DLD1 (cell line): Measurements from ENCODE around the gene LPP.

ENCODE experiments used
- in situ Hi-C: cut with HindIII; loops from 2 replicates; pipeline ENCODE4 v1.10.0; 2017; ENCODE audit warnings: low sequenced_read_pairs

The LPP gene

DNA sequence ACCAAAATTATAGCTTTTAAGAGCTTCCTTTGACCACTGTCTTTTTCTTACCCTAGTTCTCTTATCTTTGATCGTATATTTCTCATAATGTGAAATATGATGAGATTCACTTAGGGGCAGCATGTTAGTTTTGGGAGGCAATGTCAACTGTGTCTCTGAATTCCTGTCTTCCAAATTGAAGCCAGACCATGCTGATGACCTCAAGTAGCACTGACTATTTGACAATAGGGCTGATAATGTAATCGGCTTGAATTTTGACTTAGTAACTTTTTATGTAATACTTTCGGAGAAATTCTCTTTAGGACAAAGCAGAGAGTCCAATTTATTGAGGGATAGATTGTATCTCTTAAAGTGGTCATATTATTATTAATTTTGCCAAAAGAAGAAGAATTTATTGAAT is 722.4 kb downstream of the LPP start:
- in situ Hi-C loops = no loop called here

GRCh38 chr3:188877381-188877780 is 723.4 kb downstream of the LPP start:
- in situ Hi-C loops = no loop called here

- in situ Hi-C loops = no loop called here
Observed at GRCh38 chr3:188878076-188878475, 724.1 kb downstream of the LPP start.

DNA sequence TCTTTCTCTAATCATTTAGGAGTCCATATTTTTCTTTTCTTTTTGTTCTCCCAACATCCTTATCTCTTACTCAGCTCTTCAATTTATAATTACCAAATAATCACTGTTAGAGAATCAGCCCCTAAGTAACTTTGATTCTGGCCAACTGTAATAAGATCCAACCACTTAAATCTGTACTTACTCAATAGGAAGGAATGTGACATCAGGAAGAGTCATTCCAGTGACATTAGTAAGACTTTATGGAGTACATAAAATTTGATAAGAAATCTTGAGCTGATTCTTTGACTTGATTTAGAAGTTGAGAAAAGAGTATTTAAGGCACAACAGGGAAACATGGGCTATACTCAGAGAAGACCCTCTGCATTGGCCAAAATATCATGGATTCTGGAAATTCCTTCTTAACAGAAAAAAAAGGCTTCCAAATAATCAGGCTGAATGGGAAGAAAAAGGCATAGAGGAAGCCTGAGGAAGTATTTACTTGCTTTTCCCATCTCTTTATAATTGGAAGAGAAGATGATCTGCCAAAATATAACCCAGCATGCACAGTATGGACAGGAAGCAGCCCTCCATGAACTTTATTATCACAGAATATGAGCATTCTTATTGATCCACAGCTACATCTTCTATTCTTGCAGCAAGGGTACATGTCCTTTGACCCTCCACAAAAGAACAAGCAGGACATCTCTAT is 728.1 kb downstream of the LPP start:
- in situ Hi-C loops = no loop called here

DNA sequence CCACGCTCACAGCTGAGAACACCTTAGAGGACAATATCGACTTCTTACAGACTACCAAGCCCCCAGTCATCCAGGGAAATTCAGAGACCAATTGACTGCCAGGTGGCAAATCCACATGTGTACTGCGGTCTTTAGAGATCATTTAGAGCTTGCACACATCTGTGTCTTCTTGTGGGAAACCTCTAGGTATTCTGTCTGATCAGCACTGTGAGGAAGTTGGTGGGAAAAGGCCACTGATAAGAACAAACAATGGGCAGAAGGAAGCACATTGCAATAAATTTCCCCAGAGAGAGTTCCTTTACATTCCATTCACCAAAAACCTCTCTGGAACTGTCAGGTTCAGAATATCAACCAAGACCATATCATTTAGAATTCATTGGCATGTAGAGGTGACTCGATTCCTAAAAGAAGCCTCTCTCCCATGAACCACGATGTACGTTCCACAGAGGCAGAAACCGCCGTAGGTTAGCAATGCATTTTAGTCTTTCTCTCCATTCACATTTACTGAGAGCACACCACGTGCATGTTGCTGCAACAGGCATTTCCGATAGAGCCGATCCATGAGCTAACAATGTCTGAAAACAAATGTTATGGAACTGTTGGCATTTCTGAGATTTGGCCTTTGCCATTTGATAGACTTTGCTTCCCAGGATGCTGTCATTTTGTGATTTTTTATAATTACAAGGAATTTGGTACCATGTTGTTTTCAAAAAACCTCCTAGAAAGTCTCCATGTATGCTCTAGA is 730.5 kb downstream of the LPP start:
- in situ Hi-C loops = no loop called here

GRCh38 chr3:188888321-188889053 is 734.5 kb downstream of the LPP start:
- in situ Hi-C loops = no loop called here

- in situ Hi-C loops = no loop called here
Observed at GRCh38 chr3:188889054-188889491, 735.1 kb downstream of the LPP start.

GRCh38 chr3:188890572-188891270 is 736.8 kb downstream of the LPP start:
- in situ Hi-C loops = no loop called here

DNA sequence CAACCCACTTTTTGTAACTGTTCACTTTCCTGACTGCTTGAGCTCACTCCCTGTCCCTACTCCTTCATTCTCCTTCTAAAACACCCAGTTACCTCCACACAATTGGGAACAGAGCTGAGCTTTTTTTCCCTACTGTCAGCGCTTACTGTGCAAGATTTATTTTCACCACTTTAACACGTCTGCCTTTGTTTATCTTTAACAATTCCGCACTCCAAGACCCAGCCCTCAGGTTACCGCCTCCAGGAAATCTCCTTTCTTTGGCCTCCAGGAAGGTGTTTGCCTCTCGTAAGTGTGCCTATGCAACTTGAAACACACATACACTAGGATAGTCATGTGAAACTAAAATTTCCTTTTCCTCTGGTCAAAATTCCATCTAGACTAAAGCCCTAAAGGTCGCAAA is 745.9 kb downstream of the LPP start:
- in situ Hi-C loops = no loop called here

GRCh38 chr3:188900421-188900951 is 746.5 kb downstream of the LPP start:
- in situ Hi-C loops = no loop called here

DNA sequence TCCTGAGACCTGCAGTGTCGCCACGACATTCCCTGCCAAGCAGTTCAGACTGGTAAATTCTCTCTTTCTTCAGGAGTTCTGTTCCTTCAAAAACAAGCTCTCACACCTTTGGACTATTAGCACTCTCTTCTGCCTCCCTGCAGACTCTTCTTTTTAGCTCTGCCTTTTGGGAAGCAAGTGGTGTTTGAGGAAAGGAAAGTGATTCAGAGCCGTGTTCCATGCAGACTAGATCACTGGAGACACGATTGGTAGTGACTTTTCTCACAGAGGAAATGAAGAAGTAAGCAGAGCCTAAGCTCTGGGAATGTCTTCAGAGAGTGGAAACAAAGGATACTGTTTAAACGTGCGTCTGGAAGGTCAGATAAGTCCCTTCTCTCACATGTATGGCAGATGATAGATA is 747.2 kb downstream of the LPP start:
- in situ Hi-C loops = no loop called here

GRCh38 chr3:188901671-188902287 is 747.8 kb downstream of the LPP start:
- in situ Hi-C loops = no loop called here

DNA sequence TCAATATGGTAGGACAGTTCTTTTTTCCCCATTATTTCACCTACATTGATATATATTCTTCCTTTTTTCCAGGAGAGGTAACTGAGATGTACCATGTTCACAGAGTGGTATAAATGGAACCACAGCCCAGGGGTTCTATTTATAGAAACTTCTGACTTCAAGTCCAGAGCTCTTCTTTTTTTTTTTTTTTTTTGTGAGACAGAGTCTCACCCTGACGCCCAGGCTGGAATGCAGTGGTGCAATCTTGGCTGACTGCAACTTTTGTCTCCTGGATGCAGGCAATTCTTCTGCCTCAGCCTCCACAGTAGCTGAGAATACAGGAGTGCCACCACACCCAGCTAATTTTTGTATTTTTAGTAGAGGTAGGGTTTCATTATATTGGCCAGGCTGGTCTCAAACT is 750.7 kb downstream of the LPP start:
- in situ Hi-C loops = no loop called here

DNA sequence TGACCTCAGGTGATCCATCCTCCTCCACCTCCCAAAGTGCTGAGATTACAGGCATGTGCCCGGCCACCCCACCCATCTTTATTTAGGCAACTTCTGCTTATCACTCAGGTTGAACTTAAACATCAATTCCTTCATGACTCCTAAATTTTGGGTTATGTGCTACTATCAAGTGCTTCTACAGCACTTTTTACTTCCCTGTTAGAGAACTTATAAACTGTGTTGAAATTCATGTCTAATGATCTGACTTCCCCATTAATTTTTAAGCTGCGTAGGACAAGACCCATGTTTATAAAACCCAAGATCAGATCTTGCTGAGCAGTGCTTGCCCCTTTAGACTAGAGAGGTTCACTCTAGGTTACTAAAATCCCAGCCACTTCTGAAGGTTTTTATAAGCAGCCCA is 751.6 kb downstream of the LPP start:
- in situ Hi-C loops = no loop called here

GRCh38 chr3:188906236-188906635 is 752.3 kb downstream of the LPP start:
- in situ Hi-C loops = no loop called here

GRCh38 chr3:188908002-188908850 is 754.3 kb downstream of the LPP start:
- in situ Hi-C loops = no loop called here

GRCh38 chr3:188911026-188911850 is 757.3 kb downstream of the LPP start:
- in situ Hi-C loops = no loop called here

DNA sequence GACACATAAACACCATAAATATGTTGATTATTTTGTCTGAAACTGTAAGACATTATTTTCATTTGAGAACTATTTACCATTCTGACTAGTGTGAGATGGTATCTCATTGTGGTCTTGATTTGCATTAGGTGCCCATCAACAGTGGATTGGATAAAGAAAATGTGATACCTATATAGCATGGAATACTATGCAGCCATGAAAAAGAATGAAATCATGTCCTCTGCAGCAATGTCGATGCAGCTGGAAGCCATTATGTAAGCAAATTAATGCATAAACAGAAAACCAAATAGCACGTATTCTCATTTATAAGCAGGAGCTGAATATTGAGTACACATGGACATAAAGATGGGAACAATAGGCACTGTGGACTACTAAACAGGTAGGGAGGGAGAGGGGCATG is 759.1 kb downstream of the LPP start:
- in situ Hi-C loops = no loop called here

GRCh38 chr3:188914552-188914951 is 760.6 kb downstream of the LPP start:
- in situ Hi-C loops = no loop called here
